ENCODE results near the gene P2RX1.

GRCh38 chr17:3953542-3953941 lies 37.3 kb upstream of the P2RX1 start:
- TF ChIP-seq CTCF (IDR thresholded peaks at IDR 0.05) = no peak
- TF ChIP-seq POLR2A (IDR thresholded peaks at IDR 0.05) = no peak
- TF ChIP-seq POLR2AphosphoS5 (IDR thresholded peaks at IDR 0.05) = no peak
